ENCODE measurements around the gene C5orf52. TPM values are rescaled to one million over a fixed set of nuclear protein-coding genes. Genes with fewer than 3 reads are reported as not detected.
"Not testable (repeated sequence)": the region's sequence is repeated elsewhere in the genome, so short reads cannot be mapped to it uniquely, and the experiment has no call there.

The C5orf52 gene
- total and polyA plus RNA-seq, 2 donors = not detected

- H3K27me3 ChIP-seq (ENCODE audit: control insufficient read depth in 2 of 2, insufficient read depth in 1 of 2, low read length in 1 of 2); H3K9me3 ChIP-seq (ENCODE audit: control insufficient read depth in 2 of 2, insufficient read depth in 1 of 2, low read length in 1 of 2); H3K4me1 ChIP-seq (ENCODE audit: control insufficient read depth in 2 of 2, insufficient read depth in 2 of 2, low read length in 2 of 2); DNase-seq (ENCODE audit: low read depth in 6 of 9, low spot score in 9 of 9); H3K27ac ChIP-seq (ENCODE audit: low read depth in 1 of 2, low read length in 1 of 2); H3K4me3 ChIP-seq (ENCODE audit: low read length in 2 of 2); H3K36me3 ChIP-seq (ENCODE audit: control insufficient read depth in 2 of 2, insufficient read depth in 2 of 2, low read length in 1 of 2): not testable (repeated sequence)
- 98% methylated on average over 1 of the region's 1 CpG for WGBS
Observed at GRCh38 chr5:157727858-157728257, 56.5 kb downstream of the C5orf52 start.

Other genes starting within 250 kb of the C5orf52 start
- gene NIPAL4, start 211.3 kb upstream of the C5orf52 start, total RNA-seq = 0.14 TPM
- 6.1 TPM for gene NIPAL4, start 211.3 kb upstream of the C5orf52 start, polyA plus RNA-seq
- gene ADAM19, start 95.8 kb upstream of the C5orf52 start, total RNA-seq = 13.2 TPM
- gene ADAM19, start 95.8 kb upstream of the C5orf52 start, polyA plus RNA-seq = 6.9 TPM
- 0.24 TPM for gene SOX30, start 19.1 kb upstream of the C5orf52 start, total RNA-seq
- gene SOX30, start 19.1 kb upstream of the C5orf52 start, polyA plus RNA-seq = 0.16 TPM
- 14.8 TPM for gene THG1L, start 59.9 kb downstream of the C5orf52 start, total RNA-seq
- gene THG1L, start 59.9 kb downstream of the C5orf52 start, polyA plus RNA-seq = 16.7 TPM
- 2.7 TPM for gene LSM11, start 72.2 kb downstream of the C5orf52 start, total RNA-seq
- 1.8 TPM for gene LSM11, start 72.2 kb downstream of the C5orf52 start, polyA plus RNA-seq
- gene CLINT1, start 187.6 kb downstream of the C5orf52 start, total RNA-seq = 44.7 TPM
- gene CLINT1, start 187.6 kb downstream of the C5orf52 start, polyA plus RNA-seq = 54.1 TPM

Data from thymus (tissue), 11 donors.